K562 (cell line): ENCODE measurements around the gene WSCD2. TPM values are rescaled to one million over a fixed set of nuclear protein-coding genes. Genes with fewer than 3 reads are reported as not detected.
A peak's percentile ranks its signal among the peaks of the same experiment; 100 is the strongest.

Experiments used
- ATF7 ChIP-seq: fragments of 450-650 bp; IDR thresholded peaks from 2 replicates; pipeline ENCODE4 v1.7.1; 2014; ENCODE audit warnings: mild to moderate bottlenecking, moderate library complexity
- BACH1 ChIP-seq: fragments of 200-800 bp; sonication (Bioruptor generic); IDR thresholded peaks from 2 replicates; pipeline ENCODE4 v1.6.1; 2016; ENCODE audit warnings: missing genetic modification characterization, missing compliant biosample characterization
- BCL6 ChIP-seq: fragments of 250-450 bp; sonication (Bioruptor Pico); IDR thresholded peaks from 2 replicates; pipeline ENCODE4 v1.4.0; 2020
- CEBPZ ChIP-seq: fragments of 150-350 bp; IDR thresholded peaks from 2 replicates; pipeline ENCODE4 v1.6.1; 2014; ENCODE audit warnings: low read depth, mild to moderate bottlenecking, low read length, borderline replicate concordance
- DPF2 ChIP-seq: fragments of 450-650 bp; IDR thresholded peaks from 2 replicates; pipeline ENCODE4 v1.6.1; 2016
- E2F3 ChIP-seq: fragments of 250-450 bp; sonication (Bioruptor Pico); IDR thresholded peaks from 2 replicates; pipeline ENCODE4 v1.4.0; 2020; ENCODE audit warnings: mild to moderate bottlenecking
- MED1 ChIP-seq: sonication (generic); formaldehyde crosslinking; IDR thresholded peaks from 2 replicates; pipeline ENCODE4 v1.8.1; 2023; ENCODE audit warnings: missing genetic modification reagents, borderline replicate concordance
- MLLT1 ChIP-seq, 2 experiments: fragments of 450-650 bp; IDR thresholded peaks; 2 replicates each; pipeline ENCODE4 v1.6.1; 2016
- MNT ChIP-seq, 2 experiments: fragments of 450-650 bp; conservative IDR thresholded peaks; 2 replicates each; pipeline ENCODE4 v1.6.1; 2017; ENCODE audit warnings: mild to moderate bottlenecking in 2 of 2, moderate library complexity in 2 of 2
- MYBL2 ChIP-seq, 2 experiments: fragments of 450-650 bp in 1 of 2; sonication (generic) in 1 of 2; formaldehyde crosslinking in 1 of 2; IDR thresholded peaks; 2 replicates each; pipeline versions ENCODE4 v1.6.1 to v1.8.1; 2017 to 2022; ENCODE audit warnings: borderline replicate concordance in 1 of 2, inconsistent platforms in 1 of 2, low read depth in 1 of 2, mild to moderate bottlenecking in 1 of 2, missing genetic modification reagents in 1 of 2, moderate library complexity in 1 of 2
- RFX1 ChIP-seq: fragments of 450-650 bp; IDR thresholded peaks from 2 replicates; pipeline ENCODE4 v1.6.1; 2016; ENCODE audit warnings: mild to moderate bottlenecking, moderate library complexity
- SAFB ChIP-seq: fragments of 200-400 bp; formaldehyde crosslinking; IDR thresholded peaks from 2 replicates; pipeline ENCODE4 v1.6.1; 2017; ENCODE audit warnings: low read depth, low read length, borderline replicate concordance
- SREBF1 ChIP-seq: fragments of 150-350 bp; IDR thresholded peaks from 2 replicates; pipeline ENCODE4 v1.6.1; 2014; ENCODE audit warnings: antibody characterized with exemption, low read depth, low read length, borderline replicate concordance
- SUPT5H ChIP-seq: fragments of 450-650 bp; IDR thresholded peaks from 2 replicates; pipeline ENCODE4 v1.6.1; 2016
- TAF1 ChIP-seq: IDR thresholded peaks from 2 replicates; pipeline ENCODE4 v1.6.1; 2011; ENCODE audit warnings: mild to moderate bottlenecking, low read length, moderate library complexity; ENCODE audit not compliant: insufficient read depth, control insufficient read depth, severe bottlenecking; ENCODE audit errors: extremely low read depth
- TEAD4 ChIP-seq, 2 experiments: sonication (generic) in 1 of 2; formaldehyde crosslinking in 1 of 2; IDR thresholded peaks; 2 replicates each; pipeline versions ENCODE4 v1.6.1 to v1.8.0; 2012 to 2022; ENCODE audit warnings: borderline replicate concordance in 1 of 2, inconsistent platforms in 1 of 2, low read length in 1 of 2, mild to moderate bottlenecking in 1 of 2, missing genetic modification reagents in 1 of 2
- ZBTB1 ChIP-seq: sonication (generic); formaldehyde crosslinking; IDR thresholded peaks from 2 replicates; pipeline ENCODE4 v1.8.1; 2023; ENCODE audit warnings: missing genetic modification reagents, low read depth, mild to moderate bottlenecking, borderline replicate concordance
- ZBTB17 ChIP-seq: fragments of 450-650 bp; formaldehyde crosslinking; IDR thresholded peaks from 2 replicates; pipeline ENCODE4 v1.4.0; 2020; ENCODE audit warnings: mild to moderate bottlenecking
- ZNF324 ChIP-seq: fragments of 250-450 bp; sonication (Bioruptor Pico); IDR thresholded peaks from 2 replicates; pipeline ENCODE4 v1.4.0; 2020; ENCODE audit warnings: mild to moderate bottlenecking
- ZNF444 ChIP-seq: fragments of 250-450 bp; sonication (Bioruptor Pico); IDR thresholded peaks from 2 replicates; pipeline ENCODE4 v1.4.0; 2020; ENCODE audit warnings: mild to moderate bottlenecking, moderate library complexity
- ZNF644 ChIP-seq: fragments of 200-800 bp; sonication (Bioruptor generic); IDR thresholded peaks from 2 replicates; pipeline ENCODE4 v1.6.1; 2016; ENCODE audit warnings: low read depth, missing genetic modification characterization, missing compliant biosample characterization
- ZNF75A ChIP-seq: fragments of 450-650 bp; formaldehyde crosslinking; IDR thresholded peaks from 2 replicates; pipeline ENCODE4 v1.4.0; 2020; ENCODE audit warnings: mild to moderate bottlenecking
- polyA plus RNA-seq, 8 experiments: library from polyadenylated mRNA; depleted of rRNA in 4 of 8; stranded (reverse) in 5 of 8; unstranded in 3 of 8; fragments of >200 nt; fragmentation: Nextera tagmentation in 2 of 8; fragmentation: Illumina TruSeq in 1 of 8; extraction: Ambion mirVana in 2 of 8; extraction: Trizol in 1 of 8; gene quantifications; 2 replicates each; pipeline versions ENCODE4 v1.2.1 to v1.2.3, GENCODE V29; 2011 to 2014; ENCODE audit warnings: inconsistent platforms in 1 of 8, missing spikeins in 1 of 8
- total RNA-seq, 7 experiments: library from RNA; depleted of rRNA in 6 of 7; stranded (reverse); fragments of >200 nt in 6 of 7; fragmentation: Illumina TruSeq in 2 of 7; extraction: Trizol in 2 of 7; gene quantifications; 2 replicates each; pipeline versions ENCODE4 v1.2.1 to v1.2.3, GENCODE V29; 2011 to 2021; ENCODE audit warnings: low replicate concordance in 1 of 7

The WSCD2 gene
- total and polyA plus RNA-seq, 9 of the 15 experiments (the other 6 are each of a cell fraction or from before 2014, with no cell fraction given), result 0.72 to 14.1 (median 4.0) TPM

- TF ChIP-seq CEBPZ (no peak), RFX1 (peak; percentile 85), E2F3 (CRISPR knock-in tag) (peak; percentile 56; the same call in 1 of the 2 replicates), BCL6 (CRISPR knock-in tag) (peak; percentile 83), SUPT5H (peak; percentile 98), TAF1 (peak; percentile 20), ZNF75A (peak; percentile 65), SAFB (no peak), SREBF1 (peak; percentile 100), TEAD4 (IDR thresholded peaks at IDR 0.05; ENCODE audit: low read length) (peak; percentile 61), TEAD4 (CRISPR knock-in tag; IDR thresholded peaks at IDR 0.05; ENCODE audit: borderline replicate concordance) (no peak), ZBTB17 (CRISPR knock-in tag) (0 out of 2 replicates have a peak, but pooled peaks have one; percentile 25), MLLT1 (IDR thresholded peaks at IDR 0.05) (peak; percentile 77 to 87; a peak in 3 of 4 replicates), MYBL2 (IDR thresholded peaks at IDR 0.05; ENCODE audit: low read depth) (no peak; the same call in 1 of the 2 replicates), MYBL2 (CRISPR knock-in tag; IDR thresholded peaks at IDR 0.05; ENCODE audit: borderline replicate concordance) (no peak), MED1 (CRISPR knock-in tag) (no peak), ZNF644 (tag) (peak; percentile 91), ZNF444 (CRISPR knock-in tag) (peak; percentile 54; the same call in 1 of the 2 replicates), ZBTB1 (no peak), ATF7 (peak; percentile 77), BACH1 (tag) (peak; percentile 82), MNT (conservative IDR thresholded peaks at IDR 0.05) (0 out of 4 replicates have a peak, but pooled peaks of 1 of the 2 experiments have one; percentile 42), DPF2 (peak; percentile 21), ZNF324 (peak; percentile 4; the same call in 1 of the 2 replicates)
These were observed 11.8 kb upstream of the WSCD2 start (continued) for GRCh38 chr12:108117163-108117849.
